Heart left ventricle (tissue), 16 donors: ENCODE results near the gene RGPD4. TPM values are rescaled to one million over a fixed set of nuclear protein-coding genes. Genes with fewer than 3 reads are reported as not detected.
"Not testable (repeated sequence)": the region's sequence is repeated elsewhere in the genome, so short reads cannot be mapped to it uniquely, and the experiment has no call there.

Source experiments
- ATAC-seq, 4 donors: fragments of 200-7000 bp; cut with Tn5 transposase; one replicate each; pipeline ENCODE4 v1.9.1; 2020 to 2022; ENCODE audit warnings: moderate library complexity in 4 of 4, mild to moderate bottlenecking in 3 of 4, moderate number of reproducible peaks in 1 of 4
- DNase-seq, 5 donors: peaks; one replicate each; pipeline ENCODE4 v3.0.0-alpha.2; 2020
- H3K27ac ChIP-seq, 12 donors: fragments of 200-600 bp; sonication (generic) in 4 of 12; one replicate each; pipeline versions ENCODE4 v1.5.0 to v1.8.0; 2016 to 2022; ENCODE audit warnings: mild to moderate bottlenecking in 2 of 12
- H3K27me3 ChIP-seq, 9 donors: fragments of 200-600 bp; sonication (generic) in 2 of 9; one replicate each; pipeline versions ENCODE4 v1.5.1 to v1.8.0; 2016 to 2022; ENCODE audit warnings: mild to moderate bottlenecking in 3 of 9
- H3K36me3 ChIP-seq, 9 donors: fragments of 200-600 bp; sonication (generic) in 2 of 9; one replicate each; pipeline versions ENCODE4 v1.5.0 to v1.8.0; 2018 to 2022; ENCODE audit warnings: mild to moderate bottlenecking in 2 of 9
- H3K4me1 ChIP-seq, 12 donors: fragments of 200-600 bp; sonication (generic) in 4 of 12; one replicate each; pipeline versions ENCODE4 v1.5.0 to v1.8.0; 2016 to 2022; ENCODE audit warnings: mild to moderate bottlenecking in 3 of 12
- H3K4me3 ChIP-seq, 12 donors: fragments of 200-600 bp; sonication (generic) in 4 of 12; one replicate each; pipeline versions ENCODE4 v1.5.0 to v1.8.0; 2017 to 2022; ENCODE audit warnings: mild to moderate bottlenecking in 9 of 12, moderate library complexity in 4 of 12
- H3K9me3 ChIP-seq, 12 donors: fragments of 200-600 bp; sonication (generic) in 4 of 12; one replicate each; pipeline versions ENCODE4 v1.5.0 to v1.8.0; 2016 to 2022; ENCODE audit warnings: mild to moderate bottlenecking in 1 of 12
- POLR2A ChIP-seq, 2 donors: fragments of 450-650 bp; IDR thresholded peaks; one replicate each; pipeline ENCODE4 v1.6.1; 2017; ENCODE audit warnings: antibody characterized with exemption in 2 of 2, mild to moderate bottlenecking in 2 of 2, moderate library complexity in 2 of 2
- WGBS, 4 donors: extraction: QIAGEN DNeasy Blood & Tissue Kit in 2 of 4; methylation state at CpG; one replicate each; pipeline versions ENCODE4 v1.1.5 to v1.1.7; 2013 to 2018; 5-methylcytosine and 5-hydroxymethylcytosine counted together
- intact Hi-C, 10 donors: fragments of 100-400 bp; cut with DNase I; formaldehyde crosslinking; loops; one replicate each; pipeline versions ENCODE4 v1.11.1 to v1.14.2; 2022
- polyA plus RNA-seq, 2 donors: library from polyadenylated mRNA; stranded (reverse); fragments of 200-250 nt; gene quantifications; one replicate each; pipeline ENCODE4 v1.2.3, GENCODE V29; 2013
- total RNA-seq, 9 donors: library from RNA; depleted of rRNA in 2 of 9; stranded (reverse); fragments of >200 nt in 2 of 9; fragmentation: NEBNext Ultra II Directional in 3 of 9; extraction: Animal tissue kit (Norgen Biotek cat#: 25700) in 3 of 9; gene quantifications; one replicate each; pipeline versions ENCODE4 v1.1.0 to v1.2.4, GENCODE V29; 2016 to 2023
- TF ChIP-seq, protein P1 (sequence below), 12 donors: fragments of 200-600 bp; sonication (generic) in 4 of 12; IDR thresholded peaks; one replicate each; pipeline versions ENCODE4 v1.5.0 to v1.8.0; 2018 to 2022; ENCODE audit warnings: antibody characterized with exemption in 12 of 12, mild to moderate bottlenecking in 5 of 12
- donor health status: ischemic (EF 13 %, LVEDD 7.1; RV severe dilation, severe dysfunction).
- donor health status: healthy with polysubstance abuse.
- donor health status: DM: no; HTN: yes; CAD: no.
- donor health status: DM: no; HTN: no; CAD: no.
- donor health status: ischemic (EF 25% LVEDD 6.9; RV normal size, moderate dysfunction).
- donor health status: ischemic (EF 25% LVEDD 5.7; RV mildly dilated, moderate dysfunction).
- donor health status: healthy.
- donor health status: DM: yes; HTN: yes; CAD: no.
- donor health status: ischemic (EF 35%, LVEDD 5.7; RV mildly dilated, moderate dysfunction).
- donor health status: nonischemic (EF 11% LVEDD 7.7; RV severe dilation, severe dysfunction).
- donor health status: DM: yes; HTN: yes; CAD: no.
- donor health status: PGD.
- donor health status: ischemic (EF 29% LVEDD 5.4; RV normal size, mild dysfunction).
- donor health status: nonischemic (EF 23%, LVEDD 6.1; RV moderate dilation, normal function).

RGPD4 gene
- total and polyA plus RNA-seq, 11 donors, result 0.05 to 0.11 TPM; not detected in 9

DNA sequence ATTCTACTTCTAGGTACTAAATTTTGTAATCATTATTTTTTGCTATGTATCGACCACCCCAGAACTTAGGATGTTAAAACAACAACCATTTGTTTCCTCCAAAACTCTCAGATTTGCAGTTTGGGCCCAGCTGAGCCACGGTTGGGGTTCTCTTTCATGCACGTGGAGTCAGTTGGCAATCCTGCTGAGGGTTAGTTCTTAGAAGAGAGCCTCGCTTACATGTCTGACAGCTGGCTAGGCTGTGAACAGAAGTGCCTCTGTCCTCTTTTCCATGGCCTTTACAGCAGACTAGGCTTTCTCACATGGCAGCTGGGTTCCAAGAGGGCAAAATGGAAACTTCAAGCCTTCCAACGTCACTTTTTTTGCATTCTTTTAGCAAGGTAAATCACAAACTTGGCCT is 9.3 kb upstream of the RGPD4 start:
- H3K27ac ChIP-seq, result no peak overlapping the region
- no peaks in the 10 kb centered on the region for H3K27me3 ChIP-seq
- H3K4me3 ChIP-seq, result no peak overlapping the region
- no peak for ATAC-seq
- H3K36me3 ChIP-seq, result no peaks in the 10 kb centered on the region
- no peaks in the 10 kb centered on the region for H3K4me1 ChIP-seq
- no peak for DNase-seq
- no peak for TF ChIP-seq POLR2A (IDR thresholded peaks at IDR 0.05)
- TF ChIP-seq, protein P1, sequence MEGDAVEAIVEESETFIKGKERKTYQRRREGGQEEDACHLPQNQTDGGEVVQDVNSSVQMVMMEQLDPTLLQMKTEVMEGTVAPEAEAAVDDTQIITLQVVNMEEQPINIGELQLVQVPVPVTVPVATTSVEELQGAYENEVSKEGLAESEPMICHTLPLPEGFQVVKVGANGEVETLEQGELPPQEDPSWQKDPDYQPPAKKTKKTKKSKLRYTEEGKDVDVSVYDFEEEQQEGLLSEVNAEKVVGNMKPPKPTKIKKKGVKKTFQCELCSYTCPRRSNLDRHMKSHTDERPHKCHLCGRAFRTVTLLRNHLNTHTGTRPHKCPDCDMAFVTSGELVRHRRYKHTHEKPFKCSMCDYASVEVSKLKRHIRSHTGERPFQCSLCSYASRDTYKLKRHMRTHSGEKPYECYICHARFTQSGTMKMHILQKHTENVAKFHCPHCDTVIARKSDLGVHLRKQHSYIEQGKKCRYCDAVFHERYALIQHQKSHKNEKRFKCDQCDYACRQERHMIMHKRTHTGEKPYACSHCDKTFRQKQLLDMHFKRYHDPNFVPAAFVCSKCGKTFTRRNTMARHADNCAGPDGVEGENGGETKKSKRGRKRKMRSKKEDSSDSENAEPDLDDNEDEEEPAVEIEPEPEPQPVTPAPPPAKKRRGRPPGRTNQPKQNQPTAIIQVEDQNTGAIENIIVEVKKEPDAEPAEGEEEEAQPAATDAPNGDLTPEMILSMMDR (IDR thresholded peaks at IDR 0.05), result no peak
- intact Hi-C loops, result no loop called here
- no peaks in the 10 kb centered on the region for H3K9me3 ChIP-seq
- WGBS, 4 donors, result 62 to 77% (median 69%) methylated on average over 5 of the region's 5 CpGs

DNA sequence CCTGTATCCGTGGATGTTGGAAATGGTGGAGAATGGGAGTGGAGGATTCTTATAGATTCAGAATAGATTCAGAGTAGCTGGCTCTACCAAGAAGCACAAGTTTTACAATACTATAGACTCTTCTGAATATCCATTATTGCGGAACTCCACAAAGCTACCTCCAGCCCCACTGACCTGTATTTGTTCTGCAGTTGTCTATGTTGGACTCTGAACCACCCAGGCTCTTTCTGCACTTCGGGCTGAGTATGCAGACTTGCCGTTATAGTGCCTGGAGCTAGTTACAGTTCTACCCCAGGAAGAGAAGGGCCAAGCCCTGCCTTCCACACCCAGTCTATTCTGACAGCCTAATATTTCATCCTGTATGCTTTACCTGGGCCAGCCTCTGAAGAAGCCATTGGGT is 4.4 kb upstream of the RGPD4 start:
- no peak overlapping the region for H3K4me3 ChIP-seq
- no peak for DNase-seq
- intact Hi-C loops, result no loop called here
- ATAC-seq, result no peak
- no peak for TF ChIP-seq POLR2A (IDR thresholded peaks at IDR 0.05)
- TF ChIP-seq, protein P1 (IDR thresholded peaks at IDR 0.05), result no peak
- no peak overlapping the region for H3K27ac ChIP-seq
- no peaks in the 10 kb centered on the region for H3K4me1 ChIP-seq
- no peaks in the 10 kb centered on the region for H3K9me3 ChIP-seq
- no peaks in the 10 kb centered on the region for H3K36me3 ChIP-seq
- whole genome bisulfite sequencing, 4 donors, result 86 to 95% (median 89%) methylated on average over 4 of the region's 4 CpGs
- H3K27me3 ChIP-seq, result no peaks in the 10 kb centered on the region

DNA sequence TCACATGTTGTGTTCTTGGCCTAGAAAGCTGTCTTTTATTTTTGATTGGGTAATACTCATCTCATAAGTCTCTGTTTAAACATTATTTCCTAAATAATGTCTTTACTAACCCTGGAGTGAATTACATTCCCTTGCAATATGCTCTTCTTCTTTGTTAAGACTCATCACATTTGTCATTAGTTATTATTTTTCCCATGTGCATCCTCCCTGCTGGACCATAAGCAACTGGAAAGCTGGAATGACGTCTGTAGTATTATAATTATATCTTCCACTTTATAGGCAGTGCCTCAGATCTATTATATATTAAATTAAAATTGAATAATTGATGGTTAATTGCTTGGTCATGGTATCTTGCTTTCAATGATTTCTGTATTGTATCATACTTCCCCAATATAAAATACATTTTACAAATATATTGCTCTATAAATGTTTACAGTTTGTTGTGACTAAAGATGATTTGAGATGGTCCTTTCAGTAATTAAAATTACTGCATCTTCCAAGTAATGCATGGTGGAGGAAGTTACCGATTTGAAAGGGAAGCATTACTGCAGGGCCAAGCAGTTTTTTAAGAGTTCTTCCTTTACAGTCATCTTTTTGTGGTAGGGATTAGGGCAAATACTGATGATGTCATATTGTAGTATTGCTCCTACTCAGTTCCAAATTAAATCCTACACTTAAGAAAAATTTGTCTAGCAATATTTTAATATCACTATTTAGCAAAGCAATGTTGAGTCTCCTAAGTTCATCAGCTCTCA is 2.1 kb upstream of the RGPD4 start:
- Histone ChIP-seq H3K9me3 (no peaks in the 10 kb centered on the region), H3K27ac (no peak overlapping the region), H3K4me1 (no peaks in the 10 kb centered on the region), H3K36me3 (no peaks in the 10 kb centered on the region), H3K4me3 (no peak overlapping the region), H3K27me3 (no peaks in the 10 kb centered on the region)
- 66 to 72% (median 68%) methylated on average over 2 of the region's 2 CpGs for WGBS, 4 donors
- DNase-seq, result no peak
- TF ChIP-seq, protein P1 (IDR thresholded peaks at IDR 0.05), result no peak
- TF ChIP-seq POLR2A (IDR thresholded peaks at IDR 0.05), result no peak
- no peak for ATAC-seq
- intact Hi-C loops, result no loop called here

DNA sequence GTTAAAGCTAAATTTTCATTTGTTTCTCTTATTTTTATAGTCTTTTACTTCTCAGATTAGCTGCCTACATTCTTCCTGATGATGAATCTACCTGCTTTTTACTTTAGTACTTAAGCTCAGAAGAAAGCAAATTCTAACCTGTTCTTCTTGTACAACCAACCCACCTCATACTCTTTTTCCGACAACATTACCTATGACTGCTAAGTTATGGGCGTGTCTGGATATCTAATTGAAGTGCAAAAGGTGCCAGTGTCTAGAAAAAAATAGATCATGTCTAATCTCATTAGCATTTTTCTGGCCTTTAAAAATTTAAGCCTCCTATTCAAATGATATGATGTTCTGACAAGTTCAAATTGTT is 1.5 kb upstream of the RGPD4 start:
- TF ChIP-seq POLR2A (IDR thresholded peaks at IDR 0.05), result no peak
- TF ChIP-seq, protein P1 (IDR thresholded peaks at IDR 0.05), result no peak
- Histone ChIP-seq H3K9me3 (no peaks in the 10 kb centered on the region), H3K4me3 (no peak overlapping the region), H3K27me3 (no peaks in the 10 kb centered on the region), H3K36me3 (no peaks in the 10 kb centered on the region), H3K4me1 (no peaks in the 10 kb centered on the region), H3K27ac (no peak overlapping the region)
- intact Hi-C loops, result no loop called here
- 86 to 93% (median 89%) methylated on average over 2 of the region's 2 CpGs for WGBS, 4 donors
- ATAC-seq (no peak), DNase-seq (no peak)

DNA sequence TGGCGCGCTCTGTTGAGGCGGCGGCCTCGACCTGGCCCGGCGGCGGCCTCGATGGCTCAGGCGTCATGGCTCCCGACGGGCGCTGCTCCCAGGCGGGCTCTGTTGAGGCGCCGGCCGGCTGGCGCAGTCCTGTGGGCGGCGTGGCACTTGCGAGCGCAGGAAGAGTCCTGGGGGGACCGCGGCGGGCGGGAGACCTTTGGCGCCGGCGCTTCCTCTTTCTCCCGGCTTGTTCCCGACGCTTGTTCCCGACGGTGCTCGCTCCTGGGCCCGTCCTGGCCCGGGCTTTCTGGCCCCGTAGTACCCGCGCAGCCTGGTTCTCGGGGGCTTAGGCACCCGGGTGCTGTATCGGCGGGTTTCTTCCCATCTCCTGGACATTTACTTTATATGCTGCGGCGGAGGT is 2.8 kb downstream of the RGPD4 start:
- intact Hi-C loops, H3K27ac ChIP-seq, H3K36me3 ChIP-seq, DNase-seq, H3K9me3 ChIP-seq, H3K4me1 ChIP-seq, H3K27me3 ChIP-seq, H3K4me3 ChIP-seq, ATAC-seq: not testable (repeated sequence)
- 94 to 97% (median 96%) methylated on average over 24 to 44 of the region's 46 CpGs for WGBS, 4 donors

DNA sequence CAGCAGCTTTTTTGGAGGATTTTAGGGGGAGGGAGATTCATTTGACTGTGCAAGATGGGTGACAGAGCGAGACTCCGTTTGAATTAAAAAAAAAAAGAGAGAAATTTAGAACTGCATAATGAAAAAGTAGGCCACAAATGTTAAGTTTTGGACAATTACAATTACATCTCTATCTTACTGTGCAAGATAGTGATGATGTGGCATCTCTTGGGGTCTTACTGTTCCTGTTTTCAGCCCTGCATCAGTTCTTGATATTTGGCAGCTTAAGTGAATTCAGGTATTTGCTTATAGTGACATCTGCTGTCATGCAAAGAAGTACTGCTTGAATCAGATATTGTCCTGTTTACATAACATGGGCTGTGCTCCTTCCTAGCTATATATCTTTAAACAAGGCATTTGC is 6.5 kb downstream of the RGPD4 start:
- intact Hi-C loops, H3K4me1 ChIP-seq, H3K9me3 ChIP-seq, H3K4me3 ChIP-seq, H3K27me3 ChIP-seq, ATAC-seq, H3K27ac ChIP-seq, DNase-seq, H3K36me3 ChIP-seq: not testable (repeated sequence)
- WGBS, 4 donors, result 85 to 95% (median 91%) methylated on average over 2 of the region's 2 CpGs
